AG20443 (cell line): ENCODE data around the gene GPR161.
"Not testable (repeated sequence)": the region's sequence is repeated elsewhere in the genome, so short reads cannot be mapped to it uniquely, and the experiment has no call there.

Experiments
- DNase-seq: peaks from one replicate; pipeline ENCODE4 v3.0.0; 2012; ENCODE audit warnings: low spot score, mixed read lengths

Gene GPR161

GRCh38 chr1:168086438-168086837, 50.3 kb downstream of the GPR161 start:
- DNase-seq = no peak

DNA sequence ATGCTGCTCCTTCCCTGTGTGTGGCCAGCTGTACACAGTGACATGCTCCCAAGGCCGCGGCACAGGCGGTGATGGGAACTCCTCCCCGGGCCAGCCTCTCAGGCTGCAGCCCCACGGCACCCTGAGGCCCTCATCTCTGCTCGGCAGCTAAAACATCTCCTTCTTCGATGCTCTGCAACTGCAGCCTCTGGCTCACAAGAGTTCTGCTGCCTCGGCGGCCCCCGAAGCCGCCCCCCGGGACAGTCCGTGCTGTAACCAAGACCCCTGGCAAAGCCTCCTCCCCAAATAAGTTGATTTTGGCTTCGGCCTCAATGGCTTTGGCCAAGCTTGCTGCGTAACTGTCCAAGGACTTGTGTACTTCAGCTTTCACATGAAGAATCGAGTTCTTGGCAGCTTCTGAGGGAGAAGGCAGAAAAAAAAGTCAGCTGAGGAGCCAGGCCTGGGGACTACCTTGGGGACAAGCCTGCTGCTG, 51.3 kb downstream of the GPR161 start:
- peak; percentile 34 for DNase-seq

- peak; percentile 74 for DNase-seq
These were observed 52.1 kb downstream of the GPR161 start for GRCh38 chr1:168084396-168085231.

GRCh38 chr1:168083456-168084325, 53.0 kb downstream of the GPR161 start:
- no peak for DNase-seq

GRCh38 chr1:168082008-168082876, 54.5 kb downstream of the GPR161 start:
- DNase-seq = peak; percentile 88

GRCh38 chr1:168081373-168082007, 55.2 kb downstream of the GPR161 start:
- DNase-seq = peak; percentile 88

DNA sequence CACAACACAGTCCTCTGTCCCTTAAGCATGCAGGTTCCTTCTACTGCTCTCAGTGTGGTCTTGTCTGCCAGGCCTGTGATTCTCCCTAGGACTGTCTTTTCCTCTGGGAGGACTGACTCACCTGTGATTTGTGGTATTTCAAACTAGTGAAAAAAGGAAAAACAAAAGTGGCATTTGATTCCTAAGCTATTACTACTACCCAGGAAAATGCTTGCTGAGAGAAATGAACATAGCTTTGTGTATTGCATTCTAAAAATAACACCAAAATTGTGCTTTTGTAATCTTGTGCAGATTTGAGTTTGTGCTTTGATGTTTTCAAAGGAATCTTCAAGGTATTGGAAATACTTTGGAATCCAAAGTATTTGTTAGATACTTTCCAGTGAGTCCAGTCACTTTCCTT, 57.0 kb downstream of the GPR161 start:
- peak; percentile 52 for DNase-seq

DNA sequence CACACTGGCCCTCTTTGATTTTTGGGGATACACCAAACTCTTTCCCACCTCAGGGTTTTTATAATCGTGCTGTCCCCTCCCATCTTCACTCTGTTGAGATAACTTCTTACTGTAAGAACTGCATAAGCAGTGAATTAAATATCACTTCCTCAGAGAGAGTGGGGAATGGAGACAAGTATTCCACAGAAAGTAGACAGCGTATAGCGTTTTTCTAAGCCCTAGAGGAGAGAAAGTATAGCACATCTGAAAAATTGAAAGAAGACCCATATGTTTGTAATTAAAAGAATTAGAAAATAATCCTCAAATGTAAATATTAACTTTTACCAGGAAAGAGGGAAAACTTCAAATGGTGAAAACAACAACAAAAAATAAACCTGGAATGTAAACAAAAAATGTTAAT, 67.3 kb downstream of the GPR161 start:
- no peak for DNase-seq

DNA sequence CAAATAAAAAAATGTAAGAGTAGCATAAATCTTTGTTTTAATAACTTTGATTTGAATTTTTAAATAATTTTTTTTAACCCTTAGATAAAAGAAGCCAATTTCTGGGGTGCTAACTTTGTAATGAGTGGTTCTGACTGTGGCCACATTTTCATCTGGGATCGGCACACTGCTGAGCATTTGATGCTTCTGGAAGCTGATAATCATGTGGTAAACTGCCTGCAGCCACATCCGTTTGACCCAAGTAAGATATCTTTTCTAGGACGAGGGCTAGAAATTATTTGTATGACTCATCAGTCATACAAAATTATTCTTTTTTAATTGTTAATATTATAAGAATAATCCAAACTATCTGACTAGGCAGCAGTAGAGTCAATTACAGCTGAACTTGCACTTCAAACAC, 71.2 kb downstream of the GPR161 start:
- DNase-seq = no peak

DNA sequence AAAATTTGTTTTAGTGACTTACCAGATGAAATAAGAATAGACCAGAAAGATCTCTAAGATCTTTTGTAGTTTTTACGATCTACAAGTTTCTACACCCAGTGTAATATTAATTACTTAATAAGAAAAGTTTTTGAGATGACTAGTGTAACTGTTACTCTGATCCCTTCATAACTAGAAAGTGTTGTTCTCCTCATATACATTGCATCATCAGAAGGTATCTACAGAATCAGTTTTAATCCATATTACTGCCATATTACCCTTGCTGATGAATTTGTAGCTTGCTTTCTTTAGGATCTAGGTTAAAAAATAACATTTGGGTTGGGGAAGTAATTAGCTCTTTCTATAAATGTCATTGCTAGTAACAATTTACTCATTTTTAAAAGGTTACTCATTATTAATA, 72.5 kb downstream of the GPR161 start:
- DNase-seq = no peak

DNA sequence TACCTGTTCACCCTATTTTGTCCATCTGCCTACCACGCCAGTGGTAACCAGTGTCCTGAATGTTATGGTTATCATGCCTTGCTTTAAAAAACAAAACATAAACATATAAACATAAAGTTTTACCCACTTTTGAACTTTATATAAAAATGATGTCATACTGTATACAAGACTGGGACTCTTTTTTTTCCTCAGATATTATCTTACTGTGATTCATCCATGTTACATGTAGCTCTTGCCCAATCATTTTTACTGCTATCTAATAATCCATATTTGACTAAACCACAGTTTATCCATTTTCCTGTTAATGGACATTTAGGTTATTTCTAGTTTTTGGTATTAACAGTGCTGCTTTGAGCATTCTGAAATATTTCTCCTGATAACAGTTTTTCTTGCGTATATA, 78.8 kb downstream of the GPR161 start:
- no peak for DNase-seq

DNA sequence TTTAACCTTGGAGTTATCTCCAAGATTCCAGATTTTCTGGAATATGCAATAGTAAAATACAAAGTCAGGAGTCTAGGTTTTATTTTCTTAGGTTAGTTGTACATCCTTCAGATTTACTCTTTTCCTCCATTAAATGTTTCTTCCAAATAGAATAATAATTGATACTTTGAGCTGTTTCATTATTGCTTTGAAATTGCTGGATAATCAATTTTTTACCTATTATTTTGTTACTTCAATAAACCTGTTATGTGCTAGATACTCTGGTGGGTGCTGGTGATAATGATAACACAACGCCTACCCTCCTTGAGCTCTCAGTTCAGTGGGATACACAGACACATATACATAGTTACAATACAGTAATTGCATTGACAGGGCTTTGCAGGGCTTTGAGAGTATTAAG, 79.4 kb downstream of the GPR161 start:
- DNase-seq = no peak

DNA sequence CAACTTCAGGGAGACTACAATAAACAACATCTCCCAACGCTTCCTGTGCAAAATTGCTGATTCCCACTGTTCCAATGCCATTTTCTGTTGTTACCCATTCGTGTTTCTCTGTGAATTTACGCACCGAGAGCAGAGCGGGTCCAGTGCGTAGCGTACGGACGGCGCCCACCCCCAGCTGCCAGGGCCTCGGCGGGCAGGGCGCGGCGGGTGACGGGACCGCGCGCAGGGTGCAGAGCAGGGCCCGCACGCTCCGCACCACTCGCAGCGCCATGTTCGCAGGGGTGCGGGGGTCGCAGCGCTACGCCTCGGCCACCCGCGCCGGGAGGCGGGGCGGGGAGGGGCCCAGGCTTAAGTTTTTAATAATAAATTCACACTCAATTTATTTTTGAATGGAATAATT, 80.6 kb downstream of the GPR161 start:
- DNase-seq = not testable (repeated sequence)

- no peak for DNase-seq
These were observed 82.6 kb downstream of the GPR161 start for GRCh38 chr1:168054117-168054516.

GRCh38 chr1:168053681-168054080, 83.0 kb downstream of the GPR161 start:
- no peak for DNase-seq

DNA sequence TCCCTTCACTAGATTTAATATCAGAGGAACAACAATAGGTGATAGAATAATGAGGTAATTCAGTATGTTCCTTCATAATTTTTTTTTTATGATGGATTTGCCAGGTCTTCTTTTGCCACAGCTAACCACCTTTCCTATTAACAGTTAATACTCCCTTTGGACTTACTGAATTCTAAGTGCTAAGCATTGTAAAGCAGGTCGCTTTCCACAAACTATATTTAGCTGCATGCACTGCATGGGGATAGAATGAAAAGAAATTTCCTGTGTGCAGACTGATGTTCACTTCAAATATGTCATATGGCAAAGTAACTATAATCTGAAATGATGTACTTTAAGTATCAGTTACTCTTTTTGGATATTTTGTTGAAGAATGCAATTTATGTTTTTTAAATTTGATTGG, 85.8 kb downstream of the GPR161 start:
- DNase-seq = no peak

DNA sequence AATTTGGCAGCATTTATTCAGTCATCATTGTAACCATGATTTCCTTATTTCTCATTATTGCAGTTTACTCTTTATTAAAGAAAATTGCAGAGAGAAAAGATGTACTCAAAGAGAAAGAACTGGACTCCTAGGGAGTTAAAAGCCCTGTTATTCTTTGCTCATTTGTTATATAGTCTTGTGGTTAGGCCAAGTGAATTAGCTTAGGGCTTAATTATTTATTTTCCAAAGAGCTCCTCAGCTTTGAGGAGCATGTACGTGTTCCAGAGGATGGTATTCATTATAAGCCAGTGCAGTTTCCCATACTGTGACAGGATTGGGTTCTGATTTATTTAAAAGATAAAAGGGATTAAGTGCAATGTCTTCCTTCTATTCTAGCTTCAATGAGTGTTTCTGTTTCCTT, 86.4 kb downstream of the GPR161 start:
- no peak for DNase-seq

DNA sequence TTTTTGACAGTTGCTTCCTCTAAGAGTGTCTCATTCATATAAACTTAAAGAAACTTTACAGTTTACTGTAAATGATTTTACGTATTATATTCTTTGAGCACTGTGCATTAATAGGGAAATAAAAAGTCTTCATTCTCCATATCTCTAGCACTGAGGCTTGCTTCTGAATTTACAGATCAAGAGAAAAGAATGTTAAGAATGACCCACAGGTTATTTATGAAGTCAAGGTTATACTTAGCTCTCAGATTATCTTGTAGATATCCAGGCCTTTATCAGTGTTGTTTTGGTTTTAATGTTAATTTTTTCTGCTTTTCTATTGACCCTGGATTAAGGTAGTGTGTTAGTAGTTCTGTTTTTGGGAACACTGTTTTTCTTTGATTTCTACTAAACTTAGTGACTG, 91.4 kb downstream of the GPR161 start:
- DNase-seq = no peak

DNA sequence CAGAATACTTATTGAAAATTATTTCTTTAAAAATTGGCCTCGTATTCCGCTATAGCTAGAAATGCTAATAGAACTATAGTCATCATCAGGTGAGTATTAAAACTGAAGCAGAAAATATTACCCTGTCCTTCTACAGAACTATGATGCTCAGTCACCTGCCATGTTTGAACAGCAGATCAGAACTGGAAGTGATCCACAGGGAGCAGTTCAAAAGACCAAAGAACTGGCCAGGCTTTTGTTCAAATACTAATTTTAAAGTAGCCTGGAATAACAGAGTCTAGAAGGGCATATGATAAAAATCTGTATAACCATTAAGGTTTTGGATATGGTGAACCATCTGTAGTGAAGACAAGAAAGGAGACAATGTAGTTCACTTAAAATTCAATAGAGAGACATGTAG, 94.4 kb downstream of the GPR161 start:
- DNase-seq = no peak

- DNase-seq = no peak
These were observed 101.4 kb downstream of the GPR161 start for GRCh38 chr1:168035345-168035744.

DNA sequence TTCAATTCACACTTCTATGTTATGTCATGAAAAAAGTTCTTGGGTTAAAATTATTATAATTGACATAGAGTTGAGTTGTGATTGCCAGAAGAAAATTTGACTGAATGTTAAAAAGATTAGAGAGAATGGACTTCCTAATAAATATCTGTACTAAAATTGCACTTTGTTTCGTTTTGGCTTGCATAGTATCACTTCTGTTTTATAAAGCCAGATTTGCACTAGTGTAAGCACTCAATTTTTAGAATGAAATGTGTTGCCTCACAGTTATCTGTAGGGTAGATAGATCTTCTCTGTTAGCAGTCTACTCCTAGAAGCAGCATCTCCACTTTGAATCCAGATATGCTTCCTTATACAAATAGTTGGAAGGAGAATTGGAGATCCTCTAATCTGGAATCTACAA, 104.7 kb downstream of the GPR161 start:
- DNase-seq = no peak

GRCh38 chr1:168031627-168032026, 105.1 kb downstream of the GPR161 start:
- DNase-seq = no peak
